Lower leg skin (tissue), 3 donors: Measurements from ENCODE around the gene ARMH3.

ENCODE experiments used
- POLR2A ChIP-seq, 2 donors: fragments of 450-650 bp; IDR thresholded peaks; one replicate each; pipeline ENCODE4 v1.6.1; 2016 to 2017; ENCODE audit warnings: antibody characterized with exemption in 2 of 2, mild to moderate bottlenecking in 1 of 2, moderate library complexity in 1 of 2
- TF ChIP-seq, protein P1 (sequence below), 3 donors: fragments of 450-650 bp; IDR thresholded peaks; one replicate each; pipeline ENCODE4 v1.5.1; 2016; ENCODE audit warnings: antibody characterized with exemption in 3 of 3, mild to moderate bottlenecking in 3 of 3, moderate library complexity in 2 of 3

DNA sequence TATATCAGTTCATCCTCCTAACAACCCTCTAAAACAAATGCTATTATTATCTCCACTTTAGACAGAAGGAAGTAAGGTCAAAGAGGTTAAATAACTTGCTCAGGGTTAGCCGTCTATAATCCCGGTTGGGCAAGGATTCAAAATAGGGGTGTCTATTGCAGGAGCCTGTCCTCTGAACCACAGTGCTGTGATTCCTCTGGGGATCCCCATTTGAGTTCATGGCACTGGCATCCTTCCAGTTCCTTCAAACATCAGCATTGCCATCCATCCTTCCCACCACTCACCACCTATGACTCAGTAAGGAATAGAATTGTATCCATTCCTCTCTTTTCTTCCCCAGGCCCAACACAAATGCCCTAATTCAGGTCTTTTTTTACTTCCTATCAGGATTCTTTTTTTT is 34.8 kb upstream of the ARMH3 start:
- TF ChIP-seq POLR2A (IDR thresholded peaks at IDR 0.05) = no peak
- TF ChIP-seq, protein P1, sequence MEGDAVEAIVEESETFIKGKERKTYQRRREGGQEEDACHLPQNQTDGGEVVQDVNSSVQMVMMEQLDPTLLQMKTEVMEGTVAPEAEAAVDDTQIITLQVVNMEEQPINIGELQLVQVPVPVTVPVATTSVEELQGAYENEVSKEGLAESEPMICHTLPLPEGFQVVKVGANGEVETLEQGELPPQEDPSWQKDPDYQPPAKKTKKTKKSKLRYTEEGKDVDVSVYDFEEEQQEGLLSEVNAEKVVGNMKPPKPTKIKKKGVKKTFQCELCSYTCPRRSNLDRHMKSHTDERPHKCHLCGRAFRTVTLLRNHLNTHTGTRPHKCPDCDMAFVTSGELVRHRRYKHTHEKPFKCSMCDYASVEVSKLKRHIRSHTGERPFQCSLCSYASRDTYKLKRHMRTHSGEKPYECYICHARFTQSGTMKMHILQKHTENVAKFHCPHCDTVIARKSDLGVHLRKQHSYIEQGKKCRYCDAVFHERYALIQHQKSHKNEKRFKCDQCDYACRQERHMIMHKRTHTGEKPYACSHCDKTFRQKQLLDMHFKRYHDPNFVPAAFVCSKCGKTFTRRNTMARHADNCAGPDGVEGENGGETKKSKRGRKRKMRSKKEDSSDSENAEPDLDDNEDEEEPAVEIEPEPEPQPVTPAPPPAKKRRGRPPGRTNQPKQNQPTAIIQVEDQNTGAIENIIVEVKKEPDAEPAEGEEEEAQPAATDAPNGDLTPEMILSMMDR (IDR thresholded peaks at IDR 0.05) = no peak
